ENCODE results near the gene MRPL16.
A peak's percentile ranks its signal among the peaks of the same experiment; 100 is the strongest.

Gene MRPL16

GRCh38 chr11:59771605-59772004 is 39.0 kb downstream of the MRPL16 start:
- H3K4me1 Mint-ChIP-seq (ENCODE audit: low read depth), result peaks cover 37% of the 10 kb centered on the region
- H3K27me3 Mint-ChIP-seq (ENCODE audit: low read depth), result no peaks in the 10 kb centered on the region
- H3K27ac Mint-ChIP-seq, result peak overlapping the region; percentile 87
- no peaks in the 10 kb centered on the region for H3K9me3 Mint-ChIP-seq
- H3K36me3 Mint-ChIP-seq (ENCODE audit: low read depth), result peaks cover 25% of the 10 kb centered on the region
- H3K4me3 Mint-ChIP-seq, result peak overlapping the region; percentile 36

GRCh38 chr11:59770869-59771268 is 39.7 kb downstream of the MRPL16 start:
- Mint-ChIP-seq H3K36me3 (ENCODE audit: low read depth) (peaks cover 20% of the 10 kb centered on the region), H3K27me3 (ENCODE audit: low read depth) (no peaks in the 10 kb centered on the region), H3K27ac (peak overlapping the region; percentile 10), H3K4me1 (ENCODE audit: low read depth) (peaks cover 36% of the 10 kb centered on the region), H3K4me3 (no peak overlapping the region), H3K9me3 (no peaks in the 10 kb centered on the region)

DNA sequence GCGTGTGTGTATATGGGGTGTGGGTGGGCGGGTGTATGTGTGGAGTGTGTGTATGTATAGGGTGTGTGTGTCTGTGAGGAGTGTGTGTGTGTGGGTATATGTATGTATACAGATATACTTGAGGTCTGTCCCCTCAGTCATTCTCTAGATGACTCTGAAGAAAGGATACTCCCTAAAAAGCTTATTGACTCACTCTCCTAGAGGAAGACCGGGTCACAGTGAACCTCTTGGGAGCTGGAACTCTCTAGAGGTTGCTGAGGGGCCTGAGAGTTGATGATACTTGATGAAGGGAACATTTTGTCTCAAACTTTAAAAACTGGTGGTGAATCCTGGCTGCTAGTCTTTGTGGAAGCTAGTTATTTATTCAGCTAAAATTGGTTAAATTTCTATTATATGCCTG is 40.3 kb downstream of the MRPL16 start:
- H3K36me3 Mint-ChIP-seq (ENCODE audit: low read depth), result peaks cover 16% of the 10 kb centered on the region
- no peak overlapping the region for H3K4me3 Mint-ChIP-seq
- H3K27me3 Mint-ChIP-seq (ENCODE audit: low read depth), result no peaks in the 10 kb centered on the region
- H3K4me1 Mint-ChIP-seq (ENCODE audit: low read depth), result peaks cover 32% of the 10 kb centered on the region
- H3K9me3 Mint-ChIP-seq, result no peaks in the 10 kb centered on the region
- H3K27ac Mint-ChIP-seq, result peak overlapping the region; percentile 10

GRCh38 chr11:59769828-59770227 is 40.8 kb downstream of the MRPL16 start:
- H3K27ac Mint-ChIP-seq, result no peak overlapping the region
- H3K4me1 Mint-ChIP-seq (ENCODE audit: low read depth), result peaks cover 37% of the 10 kb centered on the region
- H3K27me3 Mint-ChIP-seq (ENCODE audit: low read depth), result no peaks in the 10 kb centered on the region
- H3K36me3 Mint-ChIP-seq (ENCODE audit: low read depth), result peaks cover 12% of the 10 kb centered on the region
- H3K9me3 Mint-ChIP-seq, result no peaks in the 10 kb centered on the region
- no peak overlapping the region for H3K4me3 Mint-ChIP-seq

GRCh38 chr11:59769111-59769510 is 41.5 kb downstream of the MRPL16 start:
- Mint-ChIP-seq H3K36me3 (ENCODE audit: low read depth) (peaks cover 9% of the 10 kb centered on the region), H3K9me3 (no peaks in the 10 kb centered on the region), H3K4me3 (no peak overlapping the region), H3K27me3 (ENCODE audit: low read depth) (no peaks in the 10 kb centered on the region), H3K4me1 (ENCODE audit: low read depth) (peaks cover 41% of the 10 kb centered on the region), H3K27ac (no peak overlapping the region)

GRCh38 chr11:59767225-59767611 is 43.4 kb downstream of the MRPL16 start:
- Mint-ChIP-seq H3K9me3 (no peaks in the 10 kb centered on the region), H3K36me3 (ENCODE audit: low read depth) (peaks cover 13% of the 10 kb centered on the region), H3K27me3 (ENCODE audit: low read depth) (no peaks in the 10 kb centered on the region), H3K4me1 (ENCODE audit: low read depth) (peaks cover 35% of the 10 kb centered on the region), H3K27ac (no peak overlapping the region), H3K4me3 (no peak overlapping the region)

- Mint-ChIP-seq H3K4me1 (ENCODE audit: low read depth) (peaks cover 31% of the 10 kb centered on the region), H3K27me3 (ENCODE audit: low read depth) (no peaks in the 10 kb centered on the region), H3K27ac (no peak overlapping the region), H3K36me3 (ENCODE audit: low read depth) (peaks cover 13% of the 10 kb centered on the region), H3K4me3 (no peak overlapping the region), H3K9me3 (no peaks in the 10 kb centered on the region)
Observed at GRCh38 chr11:59766542-59767224, 43.9 kb downstream of the MRPL16 start.

GRCh38 chr11:59765068-59765735 is 45.4 kb downstream of the MRPL16 start:
- peaks cover 11% of the 10 kb centered on the region for H3K36me3 Mint-ChIP-seq (ENCODE audit: low read depth)
- no peak overlapping the region for H3K27ac Mint-ChIP-seq
- H3K4me1 Mint-ChIP-seq (ENCODE audit: low read depth), result peaks cover 25% of the 10 kb centered on the region
- no peak overlapping the region for H3K4me3 Mint-ChIP-seq
- H3K27me3 Mint-ChIP-seq (ENCODE audit: low read depth), result no peaks in the 10 kb centered on the region
- no peaks in the 10 kb centered on the region for H3K9me3 Mint-ChIP-seq

- H3K4me3 Mint-ChIP-seq, result no peak overlapping the region
- no peaks in the 10 kb centered on the region for H3K9me3 Mint-ChIP-seq
- H3K4me1 Mint-ChIP-seq (ENCODE audit: low read depth), result peaks cover 43% of the 10 kb centered on the region
- H3K36me3 Mint-ChIP-seq (ENCODE audit: low read depth), result peaks cover 22% of the 10 kb centered on the region
- peaks cover 4% of the 10 kb centered on the region for H3K27me3 Mint-ChIP-seq (ENCODE audit: low read depth)
- H3K27ac Mint-ChIP-seq, result no peak overlapping the region
Observed at GRCh38 chr11:59761993-59762392, 48.6 kb downstream of the MRPL16 start.

DNA sequence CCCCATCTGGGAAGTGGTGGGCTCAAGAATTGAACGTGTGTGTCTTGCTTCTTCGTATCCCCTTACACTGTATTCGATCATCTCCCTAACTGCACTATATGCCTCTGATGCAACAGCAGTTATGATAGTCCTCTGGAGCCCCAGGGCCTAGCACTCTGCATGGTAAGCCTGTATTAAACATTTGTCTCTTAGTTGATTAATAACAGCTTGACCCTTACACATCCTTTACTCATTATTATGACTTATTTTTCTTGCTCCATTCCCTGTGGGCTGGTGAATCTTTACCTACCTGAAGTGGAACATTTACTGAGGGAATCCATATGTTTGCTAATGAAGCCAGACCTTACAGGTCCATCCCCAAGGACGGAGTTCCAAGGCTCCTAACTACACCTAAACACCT is 49.8 kb downstream of the MRPL16 start:
- no peak overlapping the region for H3K27ac Mint-ChIP-seq
- H3K36me3 Mint-ChIP-seq (ENCODE audit: low read depth), result peaks cover 30% of the 10 kb centered on the region
- peaks cover 51% of the 10 kb centered on the region for H3K4me1 Mint-ChIP-seq (ENCODE audit: low read depth)
- H3K9me3 Mint-ChIP-seq, result no peaks in the 10 kb centered on the region
- no peak overlapping the region for H3K4me3 Mint-ChIP-seq
- peaks cover 4% of the 10 kb centered on the region for H3K27me3 Mint-ChIP-seq (ENCODE audit: low read depth)

GRCh38 chr11:59759900-59760299 is 50.7 kb downstream of the MRPL16 start:
- H3K27me3 Mint-ChIP-seq (ENCODE audit: low read depth), result peaks cover 4% of the 10 kb centered on the region

DNA sequence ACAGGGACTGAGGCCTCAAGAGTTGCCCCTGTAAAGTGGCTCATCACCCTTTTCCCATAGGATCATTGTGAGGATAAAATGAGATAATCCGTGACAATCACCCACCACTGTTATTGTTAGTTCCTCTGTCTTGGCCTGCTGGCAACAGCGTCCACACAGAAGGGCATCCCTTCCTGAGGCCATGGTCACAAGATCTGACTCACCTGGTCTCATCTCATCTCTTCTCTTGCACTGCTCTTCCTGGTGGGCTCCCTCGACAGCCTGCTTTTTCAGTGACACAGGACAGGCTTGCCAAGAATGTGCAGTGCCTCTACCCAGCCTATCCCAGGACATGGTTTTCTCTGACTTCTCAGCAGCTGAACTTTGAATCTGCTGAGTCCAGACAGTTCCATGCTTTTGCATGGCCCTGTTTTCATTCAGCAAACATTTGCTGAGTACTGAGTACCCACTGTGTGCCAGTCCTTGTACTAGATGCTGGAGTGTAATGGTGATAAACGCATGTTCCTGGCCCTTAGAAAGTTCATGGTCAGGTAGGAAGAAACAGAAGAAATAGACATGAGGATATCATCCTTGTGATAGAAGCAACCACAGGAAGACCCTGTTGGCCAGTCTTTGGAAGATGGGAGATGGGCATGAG is 52.1 kb downstream of the MRPL16 start:
- Mint-ChIP-seq H3K36me3 (ENCODE audit: low read depth) (peaks cover 32% of the 10 kb centered on the region), H3K4me1 (ENCODE audit: low read depth) (peaks cover 53% of the 10 kb centered on the region), H3K27me3 (ENCODE audit: low read depth) (peaks cover 4% of the 10 kb centered on the region), H3K9me3 (no peaks in the 10 kb centered on the region), H3K4me3 (no peak overlapping the region), H3K27ac (no peak overlapping the region)

More at GRCh38 chr11:59759900-59760299, 50.7 kb downstream of the MRPL16 start:
- H3K9me3 Mint-ChIP-seq, result no peaks in the 10 kb centered on the region
- H3K27ac Mint-ChIP-seq, result no peak overlapping the region
- peaks cover 30% of the 10 kb centered on the region for H3K36me3 Mint-ChIP-seq (ENCODE audit: low read depth)
- no peak overlapping the region for H3K4me3 Mint-ChIP-seq
- H3K4me1 Mint-ChIP-seq (ENCODE audit: low read depth), result peaks cover 48% of the 10 kb centered on the region

DNA sequence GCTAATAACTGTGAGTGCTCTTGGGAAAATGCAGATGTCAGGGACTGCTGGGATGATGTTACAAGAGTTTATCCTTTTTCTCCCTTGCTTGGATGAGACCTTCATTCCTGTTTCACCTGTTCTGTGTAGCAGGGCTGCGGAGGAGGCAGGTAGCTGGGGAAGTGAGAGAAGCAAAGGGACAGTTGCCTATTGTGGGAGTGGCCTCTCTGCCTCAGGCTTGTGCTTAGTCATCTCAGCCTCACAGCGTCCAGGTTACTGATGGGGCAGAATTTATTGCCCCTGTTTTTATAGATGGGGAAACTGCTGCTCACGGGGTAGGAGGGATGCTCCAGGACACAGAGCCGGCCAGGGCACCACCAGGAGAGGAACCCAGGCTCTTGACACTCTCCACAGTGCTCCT is 53.7 kb downstream of the MRPL16 start:
- H3K27me3 Mint-ChIP-seq (ENCODE audit: low read depth), result peaks cover 4% of the 10 kb centered on the region
- peak overlapping the region; percentile 89 for H3K4me3 Mint-ChIP-seq
- no peaks in the 10 kb centered on the region for H3K9me3 Mint-ChIP-seq
- H3K27ac Mint-ChIP-seq, result no peak overlapping the region
- H3K36me3 Mint-ChIP-seq (ENCODE audit: low read depth), result peaks cover 23% of the 10 kb centered on the region
- H3K4me1 Mint-ChIP-seq (ENCODE audit: low read depth), result peaks cover 45% of the 10 kb centered on the region

GRCh38 chr11:59756558-59756840 is 54.1 kb downstream of the MRPL16 start:
- H3K4me1 Mint-ChIP-seq (ENCODE audit: low read depth), result peaks cover 45% of the 10 kb centered on the region
- H3K27ac Mint-ChIP-seq, result peak overlapping the region; percentile 72
- peaks cover 23% of the 10 kb centered on the region for H3K36me3 Mint-ChIP-seq (ENCODE audit: low read depth)
- H3K27me3 Mint-ChIP-seq (ENCODE audit: low read depth), result peaks cover 4% of the 10 kb centered on the region
- peak overlapping the region; percentile 89 for H3K4me3 Mint-ChIP-seq
- no peaks in the 10 kb centered on the region for H3K9me3 Mint-ChIP-seq

All from T-helper 1 cell treated with Interleukin-12 subunit alpha and Interleukin-12 subunit beta and Interleukin-4 antibody, amounts not matched to agents 30 μg/mL and 1 μg/mL, for 36 hours (primary cell).